Keratinocyte (primary cell): Measurements from ENCODE around the gene ADIPOR2. TPM values are rescaled to one million over a fixed set of nuclear protein-coding genes. Genes with fewer than 3 reads are reported as not detected.

Source experiments
- DNase-seq: peaks from one replicate; pipeline ENCODE4 v3.0.0-alpha.2; 2011; ENCODE audit warnings: low read depth, missing footprints, low spot score
- FAIRE-seq: peaks from 2 replicates; lab custom pipeline; 2011; peaks lifted over from hg19 to GRCh38; lab: Jason Lieb, UNC
- H2AFZ ChIP-seq: 2 replicates; pipeline ENCODE4 v1.6.0; 2012; ENCODE audit warnings: low read length, control low read depth, inconsistent platforms; ENCODE audit not compliant: control insufficient read depth
- H3K27ac ChIP-seq: 2 replicates; pipeline ENCODE4 v1.5.1; 2011; ENCODE audit warnings: low read length; ENCODE audit not compliant: control insufficient read depth, insufficient read depth
- H3K27me3 ChIP-seq: 3 replicates; pipeline ENCODE4 v1.6.0; 2011; ENCODE audit warnings: low read length; ENCODE audit not compliant: control insufficient read depth, insufficient read depth; ENCODE audit errors: extremely low read depth
- H3K36me3 ChIP-seq, 2 experiments: 2 replicates in 1 of 2; 3 replicates in 1 of 2; pipeline ENCODE4 v1.5.1; 2011; ENCODE audit warnings: low read length in 2 of 2, mild to moderate bottlenecking in 1 of 2; ENCODE audit not compliant: control insufficient read depth in 2 of 2, insufficient read depth in 2 of 2; ENCODE audit errors: extremely low read depth in 1 of 2
- H3K4me1 ChIP-seq: 3 replicates; pipeline ENCODE4 v1.5.1; 2011; ENCODE audit warnings: low read length; ENCODE audit not compliant: control insufficient read depth, insufficient read depth; ENCODE audit errors: extremely low read depth
- H3K4me2 ChIP-seq: 3 replicates; pipeline ENCODE4 v1.6.0; 2011; ENCODE audit warnings: low read depth, low read length; ENCODE audit not compliant: control insufficient read depth, insufficient read depth; ENCODE audit errors: extremely low read depth
- H3K4me3 ChIP-seq, 3 experiments: fragments of 200-600 bp in 1 of 3; sonication (generic) in 1 of 3; 2 replicates in 2 of 3; 3 replicates in 1 of 3; pipeline ENCODE4 v1.5.1; 2011 to 2016; ENCODE audit warnings: low read length in 3 of 3, mild to moderate bottlenecking in 3 of 3, control low read depth in 2 of 3, inconsistent platforms in 1 of 3, low read depth in 1 of 3, mixed read lengths in 1 of 3, mixed run types in 1 of 3, moderate library complexity in 1 of 3; ENCODE audit not compliant: control insufficient read depth in 2 of 3, insufficient read depth in 2 of 3; ENCODE audit errors: extremely low read depth in 1 of 3
- H3K79me2 ChIP-seq: 2 replicates; pipeline ENCODE4 v1.6.0; 2012; ENCODE audit warnings: low read length; ENCODE audit not compliant: control insufficient read depth, insufficient read depth
- H3K9ac ChIP-seq: 3 replicates; pipeline ENCODE4 v1.6.0; 2011; ENCODE audit warnings: low read length; ENCODE audit not compliant: control insufficient read depth, insufficient read depth; ENCODE audit errors: extremely low read depth
- H3K9me1 ChIP-seq: 3 replicates; pipeline ENCODE4 v1.6.0; 2011; ENCODE audit warnings: low read length; ENCODE audit not compliant: control insufficient read depth, insufficient read depth; ENCODE audit errors: extremely low read depth
- H3K9me3 ChIP-seq: 2 replicates; pipeline ENCODE4 v1.5.1; 2012; ENCODE audit warnings: low read depth, low read length; ENCODE audit not compliant: control insufficient read depth
- H4K20me1 ChIP-seq: 3 replicates; pipeline ENCODE4 v1.6.0; 2011; ENCODE audit warnings: low read length; ENCODE audit not compliant: control insufficient read depth, insufficient read depth; ENCODE audit errors: extremely low read depth
- CTCF ChIP-seq, 3 experiments: IDR thresholded peaks in 1 of 3; conservative IDR thresholded peaks in 1 of 3; optimal IDR thresholded peaks in 1 of 3; 2 replicates in 2 of 3; 3 replicates in 1 of 3; pipeline versions ENCODE3 to v1.5.1; 2011; ENCODE audit warnings: low read length in 3 of 3, mild to moderate bottlenecking in 3 of 3, moderate library complexity in 2 of 3, control low read depth in 1 of 3, inconsistent platforms in 1 of 3; ENCODE audit not compliant: insufficient read depth in 2 of 3; ENCODE audit errors: extremely low read depth in 1 of 3
- EZH2 ChIP-seq: IDR thresholded peaks from one replicate; pipeline ENCODE4 v1.6.1; 2012; ENCODE audit warnings: inconsistent platforms, mild to moderate bottlenecking, low read length, moderate library complexity
- dilution Hi-C: fragments of 300-500 bp; cut with MboI; formaldehyde crosslinking; loops from one replicate; pipeline ENCODE4 v1.7.0; 2020; ENCODE audit warnings: low sequenced_read_pairs; ENCODE audit not compliant: extremely low pct_ligation_motif_present
- polyA plus RNA-seq, 5 experiments: library from polyadenylated mRNA; depleted of rRNA in 3 of 5; stranded (reverse) in 3 of 5; stranded (forward) in 1 of 5; unstranded in 1 of 5; fragments of >200 nt; gene quantifications; 1 replicate in 1 of 5; 2 replicates in 3 of 5; 3 replicates in 1 of 5; pipeline versions ENCODE4 v1.2.1 to v1.2.3, GENCODE V29; 2011 to 2012; ENCODE audit warnings: missing spikeins in 2 of 5, low read depth in 1 of 5, low replicate concordance in 1 of 5

The ADIPOR2 gene
- polyA plus RNA-seq, 1 donor (not counting 4 experiments of a cell fraction or from before 2014, with no cell fraction given), result 59.4 TPM

- no peak overlapping the region for H3K4me2 ChIP-seq
These were observed 5.2 kb downstream of the ADIPOR2 start for GRCh38 chr12:1695886-1696670.

GRCh38 chr12:1696800-1697199, 5.9 kb downstream of the ADIPOR2 start:
- Histone ChIP-seq H3K36me3 (peaks cover 1 to 9% of the 10 kb centered on the region in 2 experiments), H3K27me3 (no peaks in the 10 kb centered on the region), H3K9ac (no peak overlapping the region), H3K27ac (no peak overlapping the region), H3K4me1 (peaks cover 2% of the 10 kb centered on the region), H3K9me3 (no peaks in the 10 kb centered on the region), H3K79me2 (peaks cover 100% of the 10 kb centered on the region), H4K20me1 (peaks cover 21% of the 10 kb centered on the region), H2AFZ (no peak overlapping the region), H3K9me1 (peaks cover 2% of the 10 kb centered on the region), H3K4me2 (no peak overlapping the region), H3K4me3 (no peak overlapping the region)
- DNase-seq (no peak), FAIRE-seq (no peak)
- TF ChIP-seq EZH2 (no peak), CTCF (optimal IDR thresholded peaks at IDR 0.05 in 1 of 3, IDR thresholded peaks at IDR 0.05 in 1 of 3, conservative IDR thresholded peaks at IDR 0.05 in 1 of 3; ENCODE audit: extremely low read depth in 1 of 3, insufficient read depth in 2 of 3, low read length in 3 of 3) (no peak)
- dilution Hi-C loops, result no loop called here

More at GRCh38 chr12:1695886-1696670, 5.2 kb downstream of the ADIPOR2 start:
- peaks cover 19% of the 10 kb centered on the region for H4K20me1 ChIP-seq
- H3K9me1 ChIP-seq, result peaks cover 2% of the 10 kb centered on the region
- dilution Hi-C loops, result no loop called here
- H3K4me1 ChIP-seq, result peaks cover 2% of the 10 kb centered on the region
- no peaks in the 10 kb centered on the region for H3K27me3 ChIP-seq
- FAIRE-seq (no peak), DNase-seq (no peak)
- H3K9ac ChIP-seq, result no peak overlapping the region
- H3K79me2 ChIP-seq, result peaks cover 100% of the 10 kb centered on the region
- no peak overlapping the region for H3K27ac ChIP-seq
- H3K9me3 ChIP-seq, result no peaks in the 10 kb centered on the region
- TF ChIP-seq EZH2 (no peak), CTCF (optimal IDR thresholded peaks at IDR 0.05 in 1 of 3, IDR thresholded peaks at IDR 0.05 in 1 of 3, conservative IDR thresholded peaks at IDR 0.05 in 1 of 3; ENCODE audit: extremely low read depth in 1 of 3, insufficient read depth in 2 of 3, low read length in 3 of 3) (no peak)
- H3K4me3 ChIP-seq, result no peak overlapping the region
- no peak overlapping the region for H2AFZ ChIP-seq
- H3K36me3 ChIP-seq, result peaks cover 1 to 9% of the 10 kb centered on the region in 2 experiments
